ENCODE measurements around the gene CHRDL2.

CHRDL2 gene

GRCh38 chr11:74683279-74683871, 47.9 kb downstream of the CHRDL2 start:
- peak overlapping the region in 1 of 2 donors; percentile 4 for H3K4me3 ChIP-seq (replicated peaks in 1 of 2; ENCODE audit: low read depth in 2 of 2, low read length in 2 of 2)
- TF ChIP-seq CTCF (IDR thresholded peaks at IDR 0.05; ENCODE audit: low read depth, low read length): peak; percentile 51
- DNase-seq (ENCODE audit: low read depth in 2 of 2): peak in 1 of 2 donors; percentile 21

DNA sequence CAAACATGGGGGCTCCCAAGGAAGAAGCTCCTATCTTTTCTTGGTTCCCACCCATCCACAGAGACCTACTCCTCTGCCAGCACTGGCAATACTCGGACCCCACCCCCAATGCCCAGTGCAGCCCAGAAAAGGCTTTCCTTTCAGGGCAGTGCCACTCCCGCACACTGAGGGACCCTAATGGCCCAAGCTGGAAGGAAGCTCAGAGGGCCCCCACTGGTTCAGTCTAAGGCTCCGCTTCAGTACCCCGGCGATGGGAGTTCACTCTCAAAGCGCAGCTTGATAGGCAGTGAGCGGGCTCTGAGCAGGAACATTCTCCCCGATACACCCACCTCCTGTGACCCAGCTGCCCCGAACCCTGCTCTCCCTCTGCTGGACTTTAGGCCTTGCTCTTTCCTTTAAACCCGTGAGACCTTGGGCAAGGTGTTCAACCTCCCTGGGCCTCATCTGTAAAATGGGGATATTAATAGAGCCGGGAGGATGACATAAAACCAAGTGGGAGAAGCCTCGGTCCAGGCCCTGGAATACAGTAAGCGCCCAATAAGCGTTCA, 48.4 kb downstream of the CHRDL2 start:
- H3K4me3 ChIP-seq (replicated peaks in 1 of 2; ENCODE audit: low read depth in 2 of 2, low read length in 2 of 2): no peak overlapping the region
- no peak for TF ChIP-seq CTCF (IDR thresholded peaks at IDR 0.05; ENCODE audit: low read depth, low read length)
- DNase-seq (ENCODE audit: low read depth in 2 of 2): no peak

GRCh38 chr11:74681686-74682651, 49.3 kb downstream of the CHRDL2 start:
- TF ChIP-seq CTCF (IDR thresholded peaks at IDR 0.05; ENCODE audit: low read depth, low read length): no peak
- H3K4me3 ChIP-seq (replicated peaks in 1 of 2; ENCODE audit: low read depth in 2 of 2, low read length in 2 of 2): no peak overlapping the region
- DNase-seq (ENCODE audit: low read depth in 2 of 2): no peak

- no peak for DNase-seq (ENCODE audit: low read depth in 2 of 2)
- TF ChIP-seq CTCF (IDR thresholded peaks at IDR 0.05; ENCODE audit: low read depth, low read length): no peak
- no peak overlapping the region for H3K4me3 ChIP-seq (replicated peaks in 1 of 2; ENCODE audit: low read depth in 2 of 2, low read length in 2 of 2)
Observed at GRCh38 chr11:74680703-74681531, 50.3 kb downstream of the CHRDL2 start.

- TF ChIP-seq CTCF (IDR thresholded peaks at IDR 0.05; ENCODE audit: low read depth, low read length): no peak
- no peak overlapping the region for H3K4me3 ChIP-seq (replicated peaks in 1 of 2; ENCODE audit: low read depth in 2 of 2, low read length in 2 of 2)
- DNase-seq (ENCODE audit: low read depth in 2 of 2): no peak
Observed at GRCh38 chr11:74680035-74680671, 51.1 kb downstream of the CHRDL2 start.

GRCh38 chr11:74679513-74679865, 51.7 kb downstream of the CHRDL2 start:
- no peak for TF ChIP-seq CTCF (IDR thresholded peaks at IDR 0.05; ENCODE audit: low read depth, low read length)

More at GRCh38 chr11:74679513-74679865, 51.7 kb downstream of the CHRDL2 start:
- DNase-seq (ENCODE audit: low read depth in 2 of 2): no peak
- H3K4me3 ChIP-seq (replicated peaks in 1 of 2; ENCODE audit: low read depth in 2 of 2, low read length in 2 of 2): no peak overlapping the region

Measured in cardiac fibroblast (primary cell).